Left lobe of liver (tissue), 2 donors: Measurements from ENCODE around the gene VWA8. TPM values are rescaled to one million over a fixed set of nuclear protein-coding genes. Genes with fewer than 3 reads are reported as not detected.

Experiments
- ATAC-seq: fragments of 200-7000 bp; cut with Tn5 transposase; one replicate; pipeline ENCODE4 v1.9.1; 2020; ENCODE audit warnings: mild to moderate bottlenecking, moderate library complexity
- DNase-seq: peaks from one replicate; pipeline ENCODE4 v3.0.0-alpha.2; 2020; ENCODE audit warnings: low spot score
- total RNA-seq: library from RNA; stranded (reverse); gene quantifications from one replicate; pipeline ENCODE4 v1.2.1, GENCODE V29; 2021
- donor health status: DM: no; HTN: no; CAD: no; lungs with moderate emphysema.
- donor health status: DM: no; HTN: yes; CAD: no.

The VWA8 gene
- total RNA-seq: 24.8 TPM

GRCh38 chr13:41960637-41961465, at the start of gene VWA8:
Gene VWA8, minus strand, starts transcription at chr13:41961109. Its CDS starts 94 bp downstream, at chr13:41961015.
- ATAC-seq: peak; percentile 90
- DNase-seq: peak; percentile 87

- DNase-seq: no peak
- no peak for ATAC-seq
Measured at GRCh38 chr13:42009057-42009456, 48.1 kb upstream of the VWA8 start.

- DNase-seq (no peak), ATAC-seq (no peak)
Measured at GRCh38 chr13:42007844-42008243, 46.9 kb upstream of the VWA8 start.

GRCh38 chr13:42002066-42002465, 41.2 kb upstream of the VWA8 start:
- DNase-seq (no peak), ATAC-seq (no peak)

GRCh38 chr13:42001580-42001979, 40.7 kb upstream of the VWA8 start:
- DNase-seq (no peak), ATAC-seq (no peak)

- DNase-seq (no peak), ATAC-seq (no peak)
Measured at GRCh38 chr13:42000846-42001245, 39.9 kb upstream of the VWA8 start.

GRCh38 chr13:41997396-41997795, 36.5 kb upstream of the VWA8 start:
- ATAC-seq (no peak), DNase-seq (no peak)

- DNase-seq: no peak
- ATAC-seq: no peak
Measured at GRCh38 chr13:41995946-41996345, 35.0 kb upstream of the VWA8 start.

- DNase-seq (no peak), ATAC-seq (no peak)
Measured at GRCh38 chr13:41995336-41995735, 34.4 kb upstream of the VWA8 start.

GRCh38 chr13:41994696-41995095, 33.8 kb upstream of the VWA8 start:
- ATAC-seq: no peak
- no peak for DNase-seq

- ATAC-seq (peak; percentile 89), DNase-seq (no peak)
Measured at GRCh38 chr13:41991936-41992335, 31.0 kb upstream of the VWA8 start.

- ATAC-seq: peak; percentile 62
Measured at GRCh38 chr13:41988244-41988643, 27.3 kb upstream of the VWA8 start.

GRCh38 chr13:41985788-41986508, 25.0 kb upstream of the VWA8 start:
- no peak for ATAC-seq
- no peak for DNase-seq

More at GRCh38 chr13:41988244-41988643, 27.3 kb upstream of the VWA8 start:
- no peak for DNase-seq

GRCh38 chr13:41981951-41982715, 21.2 kb upstream of the VWA8 start:
- ATAC-seq: peak; percentile 39
- DNase-seq: no peak

GRCh38 chr13:41978007-41978406, 17.1 kb upstream of the VWA8 start:
- DNase-seq: no peak
- no peak for ATAC-seq

GRCh38 chr13:41976476-41976875, 15.6 kb upstream of the VWA8 start:
- ATAC-seq (no peak), DNase-seq (no peak)

- peak; percentile 41 for ATAC-seq
- no peak for DNase-seq
Measured at GRCh38 chr13:41974262-41974900, 13.5 kb upstream of the VWA8 start.

- ATAC-seq: peak; percentile 91
Measured at GRCh38 chr13:41973247-41973741, 12.4 kb upstream of the VWA8 start.

GRCh38 chr13:41971848-41972247, 10.9 kb upstream of the VWA8 start:
- ATAC-seq (no peak), DNase-seq (no peak)

More at GRCh38 chr13:41973247-41973741, 12.4 kb upstream of the VWA8 start:
- DNase-seq: no peak

GRCh38 chr13:41970918-41971317, 10.0 kb upstream of the VWA8 start:
- peak; percentile 65 for ATAC-seq
- no peak for DNase-seq

GRCh38 chr13:41970022-41970421, 9.1 kb upstream of the VWA8 start:
- DNase-seq (no peak), ATAC-seq (no peak)
